ENCODE measurements around the gene TTLL1. TPM values are rescaled to one million over a fixed set of nuclear protein-coding genes. Genes with fewer than 3 reads are reported as not detected.
A peak's percentile ranks its signal among the peaks of the same experiment; 100 is the strongest.

The TTLL1 gene
- total RNA-seq, 1 experiment from 2014 or later: 3.3 TPM

GRCh38 chr22:43088627-43088983 lies 586 bp downstream of the TTLL1 start:
- no peak for DNase-seq
- H3K9me3 Mint-ChIP-seq (ENCODE audit: low read depth, unreplicated experiment): peaks cover 2% of the 10 kb centered on the region

GRCh38 chr22:43085658-43086606 lies 3.3 kb downstream of the TTLL1 start:
- no TSS peak for BruUV-seq (replicated peaks)
- CTCF ChIA-PET: no interaction called here
- no peaks in the 10 kb centered on the region for H3K27me3 Mint-ChIP-seq (ENCODE audit: unreplicated experiment)
- H3K9me3 Mint-ChIP-seq (ENCODE audit: low read depth, unreplicated experiment): peaks cover 2% of the 10 kb centered on the region
- no peak overlapping the region for H3K4me3 Mint-ChIP-seq (ENCODE audit: low read depth, unreplicated experiment)
- TF ChIP-seq, protein P1, sequence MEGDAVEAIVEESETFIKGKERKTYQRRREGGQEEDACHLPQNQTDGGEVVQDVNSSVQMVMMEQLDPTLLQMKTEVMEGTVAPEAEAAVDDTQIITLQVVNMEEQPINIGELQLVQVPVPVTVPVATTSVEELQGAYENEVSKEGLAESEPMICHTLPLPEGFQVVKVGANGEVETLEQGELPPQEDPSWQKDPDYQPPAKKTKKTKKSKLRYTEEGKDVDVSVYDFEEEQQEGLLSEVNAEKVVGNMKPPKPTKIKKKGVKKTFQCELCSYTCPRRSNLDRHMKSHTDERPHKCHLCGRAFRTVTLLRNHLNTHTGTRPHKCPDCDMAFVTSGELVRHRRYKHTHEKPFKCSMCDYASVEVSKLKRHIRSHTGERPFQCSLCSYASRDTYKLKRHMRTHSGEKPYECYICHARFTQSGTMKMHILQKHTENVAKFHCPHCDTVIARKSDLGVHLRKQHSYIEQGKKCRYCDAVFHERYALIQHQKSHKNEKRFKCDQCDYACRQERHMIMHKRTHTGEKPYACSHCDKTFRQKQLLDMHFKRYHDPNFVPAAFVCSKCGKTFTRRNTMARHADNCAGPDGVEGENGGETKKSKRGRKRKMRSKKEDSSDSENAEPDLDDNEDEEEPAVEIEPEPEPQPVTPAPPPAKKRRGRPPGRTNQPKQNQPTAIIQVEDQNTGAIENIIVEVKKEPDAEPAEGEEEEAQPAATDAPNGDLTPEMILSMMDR (IDR thresholded peaks at IDR 0.05; ENCODE audit: unreplicated experiment): no peak
- H3K27ac Mint-ChIP-seq (ENCODE audit: unreplicated experiment): no peak overlapping the region
- no peak for DNase-seq
- H3K36me3 Mint-ChIP-seq (ENCODE audit: insufficient read depth, unreplicated experiment): peaks cover 13% of the 10 kb centered on the region
- intact Hi-C loops (cut with micrococcal nuclease; ENCODE audit: unreplicated experiment): no loop called here
- H3K4me1 Mint-ChIP-seq (ENCODE audit: low read depth, unreplicated experiment): peaks cover 8% of the 10 kb centered on the region

More at GRCh38 chr22:43088627-43088983, 586 bp downstream of the TTLL1 start:
- Mint-ChIP-seq H3K27ac (ENCODE audit: unreplicated experiment) (peak overlapping the region; percentile 58), H3K27me3 (ENCODE audit: unreplicated experiment) (no peaks in the 10 kb centered on the region), H3K4me1 (ENCODE audit: low read depth, unreplicated experiment) (peaks cover 7% of the 10 kb centered on the region), H3K4me3 (ENCODE audit: low read depth, unreplicated experiment) (peak overlapping the region; percentile 86), H3K36me3 (ENCODE audit: insufficient read depth, unreplicated experiment) (peaks cover 13% of the 10 kb centered on the region)
- CTCF ChIA-PET: no interaction called here
- TF ChIP-seq, protein P1 (IDR thresholded peaks at IDR 0.05; ENCODE audit: unreplicated experiment): no peak
- intact Hi-C loops (cut with micrococcal nuclease; ENCODE audit: unreplicated experiment): no loop called here
- BruUV-seq (replicated peaks): TSS peak; percentile 57

GRCh38 chr22:43081968-43082367 lies 7.2 kb downstream of the TTLL1 start:
- intact Hi-C loops (cut with micrococcal nuclease; ENCODE audit: unreplicated experiment): no loop called here
- no peaks in the 10 kb centered on the region for H3K27me3 Mint-ChIP-seq (ENCODE audit: unreplicated experiment)
- peaks cover 22% of the 10 kb centered on the region for H3K4me1 Mint-ChIP-seq (ENCODE audit: low read depth, unreplicated experiment)
- peaks cover 4% of the 10 kb centered on the region for H3K36me3 Mint-ChIP-seq (ENCODE audit: insufficient read depth, unreplicated experiment)
- TF ChIP-seq, protein P1 (IDR thresholded peaks at IDR 0.05; ENCODE audit: unreplicated experiment): no peak
- peaks cover 2% of the 10 kb centered on the region for H3K9me3 Mint-ChIP-seq (ENCODE audit: low read depth, unreplicated experiment)
- BruUV-seq (replicated peaks): no TSS peak
- CTCF ChIA-PET: interaction anchor here (0.7 kb wide), 1 partner anchor 86 kb away, joined by 4 read pairs; no protein-coding TSS in a partner anchor
- no peak for DNase-seq
- H3K27ac Mint-ChIP-seq (ENCODE audit: unreplicated experiment): no peak overlapping the region
- H3K4me3 Mint-ChIP-seq (ENCODE audit: low read depth, unreplicated experiment): no peak overlapping the region

DNA sequence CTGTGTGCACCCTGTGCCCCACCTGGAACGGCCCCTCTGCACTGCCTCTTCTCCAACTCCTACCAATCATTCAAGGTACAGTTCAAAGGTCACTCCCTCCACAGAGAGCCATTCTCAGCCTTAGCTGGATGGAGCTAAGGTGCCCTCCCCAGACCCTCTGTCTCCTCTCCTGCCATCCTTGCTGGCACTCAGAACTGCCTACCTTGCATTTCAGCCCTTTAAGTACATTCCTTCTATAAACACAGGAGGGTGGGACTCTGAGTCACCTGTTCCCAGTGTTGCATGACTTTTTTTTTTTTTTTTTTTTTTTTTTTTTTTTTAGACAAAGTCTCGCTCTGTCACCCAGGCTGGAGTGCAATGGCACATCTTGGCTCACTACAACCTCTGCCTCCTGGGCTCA lies 8.6 kb downstream of the TTLL1 start:
- no TSS peak for BruUV-seq (replicated peaks)
- TF ChIP-seq, protein P1 (IDR thresholded peaks at IDR 0.05; ENCODE audit: unreplicated experiment): no peak
- H3K4me1 Mint-ChIP-seq (ENCODE audit: low read depth, unreplicated experiment): peaks cover 22% of the 10 kb centered on the region
- H3K36me3 Mint-ChIP-seq (ENCODE audit: insufficient read depth, unreplicated experiment): peaks cover 4% of the 10 kb centered on the region
- no peak overlapping the region for H3K4me3 Mint-ChIP-seq (ENCODE audit: low read depth, unreplicated experiment)
- no peaks in the 10 kb centered on the region for H3K27me3 Mint-ChIP-seq (ENCODE audit: unreplicated experiment)
- CTCF ChIA-PET: no interaction called here
- peak; percentile 37 for DNase-seq
- intact Hi-C loops (cut with micrococcal nuclease; ENCODE audit: unreplicated experiment): no loop called here
- peaks cover 2% of the 10 kb centered on the region for H3K9me3 Mint-ChIP-seq (ENCODE audit: low read depth, unreplicated experiment)
- peak overlapping the region; percentile 4 for H3K27ac Mint-ChIP-seq (ENCODE audit: unreplicated experiment)
